Measurements from ENCODE around the gene PDZK1IP1.

PDZK1IP1 gene

DNA sequence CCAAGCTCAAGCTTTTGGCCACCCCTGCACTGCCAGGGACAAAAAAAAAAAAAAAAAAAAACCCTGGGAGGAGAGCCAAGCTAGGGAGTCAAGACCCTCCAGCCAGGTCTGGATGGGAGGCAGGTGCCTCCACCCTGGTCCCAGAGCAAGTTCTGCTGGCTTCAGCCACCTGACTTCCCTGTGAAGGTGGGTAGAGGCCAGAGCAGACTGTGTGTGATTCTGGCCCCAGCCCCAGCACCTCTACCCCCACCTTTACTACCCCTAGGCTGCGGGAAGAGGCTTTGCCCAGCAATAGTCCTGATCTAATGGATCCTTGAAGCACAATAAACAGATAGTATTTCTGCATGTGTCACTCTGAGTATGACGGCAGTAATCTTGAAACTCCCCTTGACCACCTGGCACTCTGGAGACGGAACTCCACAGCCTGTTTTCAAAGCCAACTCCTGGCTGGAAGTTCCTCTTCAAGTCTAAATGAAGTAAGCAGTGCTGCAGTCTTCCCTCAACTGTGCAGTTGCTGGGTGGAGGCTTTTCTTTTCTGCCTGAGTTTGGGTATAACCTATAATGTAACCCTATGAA lies 9.8 kb downstream of the PDZK1IP1 start:
- DNase-seq (ENCODE audit: low read depth), result no peak
- H3K4me3 ChIP-seq (ENCODE audit: low read depth, low read length), result no peak overlapping the region
- TF ChIP-seq, protein P1, sequence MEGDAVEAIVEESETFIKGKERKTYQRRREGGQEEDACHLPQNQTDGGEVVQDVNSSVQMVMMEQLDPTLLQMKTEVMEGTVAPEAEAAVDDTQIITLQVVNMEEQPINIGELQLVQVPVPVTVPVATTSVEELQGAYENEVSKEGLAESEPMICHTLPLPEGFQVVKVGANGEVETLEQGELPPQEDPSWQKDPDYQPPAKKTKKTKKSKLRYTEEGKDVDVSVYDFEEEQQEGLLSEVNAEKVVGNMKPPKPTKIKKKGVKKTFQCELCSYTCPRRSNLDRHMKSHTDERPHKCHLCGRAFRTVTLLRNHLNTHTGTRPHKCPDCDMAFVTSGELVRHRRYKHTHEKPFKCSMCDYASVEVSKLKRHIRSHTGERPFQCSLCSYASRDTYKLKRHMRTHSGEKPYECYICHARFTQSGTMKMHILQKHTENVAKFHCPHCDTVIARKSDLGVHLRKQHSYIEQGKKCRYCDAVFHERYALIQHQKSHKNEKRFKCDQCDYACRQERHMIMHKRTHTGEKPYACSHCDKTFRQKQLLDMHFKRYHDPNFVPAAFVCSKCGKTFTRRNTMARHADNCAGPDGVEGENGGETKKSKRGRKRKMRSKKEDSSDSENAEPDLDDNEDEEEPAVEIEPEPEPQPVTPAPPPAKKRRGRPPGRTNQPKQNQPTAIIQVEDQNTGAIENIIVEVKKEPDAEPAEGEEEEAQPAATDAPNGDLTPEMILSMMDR (IDR thresholded peaks at IDR 0.05; ENCODE audit: insufficient read depth, low read depth, low read length, missing control alignments), result no peak

DNA sequence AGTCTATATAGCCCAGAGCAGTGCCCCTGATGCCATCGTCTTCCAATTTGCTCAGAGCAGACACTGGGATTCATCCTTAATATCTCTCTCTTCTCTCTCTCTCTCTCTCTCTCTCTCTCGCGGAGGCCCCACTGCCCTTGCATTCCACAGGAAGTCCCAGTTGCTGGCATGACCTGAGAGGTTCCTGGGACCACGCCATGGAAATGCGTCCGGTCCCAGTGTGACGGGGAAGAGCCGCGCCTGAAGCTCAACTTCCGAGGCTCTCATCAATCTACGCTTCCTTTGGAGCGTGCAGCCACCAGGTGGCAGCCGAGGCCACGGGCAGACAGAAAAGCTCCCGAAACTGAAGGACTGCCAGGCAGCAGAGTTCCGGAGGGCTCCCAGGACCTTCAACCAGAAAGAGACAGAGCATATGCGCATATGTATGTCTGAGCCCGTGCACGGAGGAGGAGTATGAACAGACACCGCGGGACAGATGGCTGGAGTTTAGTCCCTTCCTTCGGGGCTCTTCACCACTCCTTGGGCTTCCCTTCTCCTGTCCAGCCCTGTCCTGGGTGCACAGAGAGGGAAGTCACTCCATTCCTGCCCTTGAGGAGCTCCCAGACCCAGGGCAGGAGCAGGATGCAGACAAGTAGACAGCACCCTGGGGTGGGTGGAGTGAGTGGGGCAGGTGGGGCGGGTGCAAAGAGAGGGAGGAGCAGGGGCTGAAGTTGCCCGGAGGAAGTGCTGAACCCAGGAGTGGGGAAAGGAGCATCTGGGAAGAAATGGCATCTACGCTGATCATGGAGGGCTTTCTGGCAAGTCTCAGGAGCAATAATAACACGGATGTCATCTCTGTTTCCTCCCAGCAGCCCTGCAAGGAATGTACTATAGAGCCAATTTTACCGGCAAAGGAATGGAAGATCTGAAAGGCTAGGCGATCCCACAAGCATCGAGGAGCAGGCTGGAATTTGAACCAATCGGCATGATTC lies 10.5 kb downstream of the PDZK1IP1 start:
- H3K4me3 ChIP-seq (ENCODE audit: low read depth, low read length), result peak overlapping the region; percentile 50
- DNase-seq (ENCODE audit: low read depth), result peak; percentile 94
- TF ChIP-seq, protein P1 (IDR thresholded peaks at IDR 0.05; ENCODE audit: insufficient read depth, low read depth, low read length, missing control alignments), result peak; percentile 97

DNA sequence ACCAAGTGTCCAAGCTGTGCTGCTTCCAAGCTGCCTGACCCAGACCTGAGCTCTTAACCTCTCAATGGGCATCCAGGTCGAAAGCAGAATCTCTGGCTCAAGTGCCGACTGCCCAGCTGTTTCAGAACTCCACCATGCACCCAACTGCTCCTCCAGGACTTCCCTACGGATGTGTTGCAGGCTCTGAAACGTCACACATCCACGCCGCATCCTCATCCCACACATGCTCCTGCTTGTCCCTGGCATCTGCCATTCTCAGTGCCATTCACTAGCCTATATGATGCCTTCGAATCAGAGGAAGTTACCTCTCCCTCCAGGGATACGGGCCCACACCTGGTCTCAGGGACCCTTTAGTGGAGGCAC lies 11.2 kb downstream of the PDZK1IP1 start:
- H3K4me3 ChIP-seq (ENCODE audit: low read depth, low read length), result peak overlapping the region; percentile 50
- no peak for DNase-seq (ENCODE audit: low read depth)
- TF ChIP-seq, protein P1 (IDR thresholded peaks at IDR 0.05; ENCODE audit: insufficient read depth, low read depth, low read length, missing control alignments), result no peak

DNA sequence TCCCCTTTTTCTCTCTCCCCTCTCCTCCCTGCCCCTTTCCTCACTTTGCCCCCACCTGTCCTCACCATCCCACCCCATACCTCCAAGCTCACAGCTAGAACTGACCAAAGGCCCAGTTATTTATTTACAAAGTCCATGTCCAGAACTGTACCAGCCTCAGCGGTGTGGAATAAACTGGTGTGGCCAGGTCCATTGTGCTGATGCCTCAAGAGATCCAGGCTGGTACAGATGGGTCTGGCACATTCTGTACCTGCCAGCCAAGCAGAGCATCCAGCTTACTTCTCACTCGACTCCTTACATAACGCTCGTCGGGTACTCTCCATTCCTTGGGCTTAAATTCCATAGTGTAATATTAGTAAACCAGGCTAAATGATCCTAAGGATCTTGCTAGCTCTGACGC lies 11.8 kb downstream of the PDZK1IP1 start:
- no peak for DNase-seq (ENCODE audit: low read depth)
- TF ChIP-seq, protein P1 (IDR thresholded peaks at IDR 0.05; ENCODE audit: insufficient read depth, low read depth, low read length, missing control alignments), result no peak
- no peak overlapping the region for H3K4me3 ChIP-seq (ENCODE audit: low read depth, low read length)

DNA sequence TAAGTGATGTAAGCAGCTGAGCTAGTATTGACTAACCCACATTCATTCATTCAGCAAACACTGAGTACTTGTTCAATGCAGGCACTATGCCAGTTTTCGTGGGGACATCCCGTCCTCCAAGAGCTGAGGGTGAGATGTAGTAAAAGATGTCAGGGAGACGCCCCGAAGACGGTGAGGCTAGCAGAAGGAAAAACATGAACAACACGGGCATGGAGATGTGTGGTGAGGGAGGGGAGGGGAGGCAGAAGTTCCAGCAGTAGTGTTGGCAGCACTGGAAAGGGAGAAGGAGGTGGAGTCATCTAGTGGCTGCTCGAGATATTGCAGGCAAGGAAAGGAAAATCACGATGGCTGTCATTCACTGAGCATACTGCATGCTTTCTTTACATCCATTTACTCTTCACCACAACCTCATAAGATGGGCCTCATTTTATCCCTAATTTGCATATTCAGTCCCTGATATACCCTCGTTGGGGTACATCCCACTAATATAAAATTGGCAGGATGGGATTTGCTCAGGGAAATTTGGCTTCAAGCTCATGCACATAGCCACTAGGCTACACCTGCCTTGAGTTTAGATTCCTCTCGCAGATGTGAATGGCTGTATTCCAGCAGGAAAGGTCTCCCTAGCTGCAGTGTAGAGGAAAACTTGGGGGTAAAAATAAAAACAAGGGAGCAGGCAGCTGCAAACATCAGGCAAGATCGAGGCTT lies 14.5 kb downstream of the PDZK1IP1 start:
- DNase-seq (ENCODE audit: low read depth), result peak; percentile 54
- TF ChIP-seq, protein P1 (IDR thresholded peaks at IDR 0.05; ENCODE audit: insufficient read depth, low read depth, low read length, missing control alignments), result peak; percentile 99
- no peak overlapping the region for H3K4me3 ChIP-seq (ENCODE audit: low read depth, low read length)

DNA sequence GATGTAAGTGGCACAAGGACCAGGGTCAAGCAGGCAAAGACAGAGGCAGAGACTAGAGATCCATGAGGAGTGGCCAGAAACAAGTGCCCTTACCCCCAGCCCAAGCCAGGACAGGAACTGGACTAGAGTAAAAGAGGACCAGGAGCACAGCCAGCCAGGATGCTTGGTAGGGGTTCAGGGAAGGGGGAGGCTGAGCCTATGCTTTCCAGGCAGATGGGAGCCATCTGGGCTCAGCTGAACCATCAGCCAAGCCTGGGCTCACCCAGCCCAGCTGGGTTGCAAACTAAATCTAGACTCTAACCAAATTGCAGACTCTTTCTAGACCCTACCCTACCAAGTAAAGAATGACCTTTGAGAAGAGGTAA lies 15.2 kb downstream of the PDZK1IP1 start:
- DNase-seq (ENCODE audit: low read depth), result no peak
- TF ChIP-seq, protein P1 (IDR thresholded peaks at IDR 0.05; ENCODE audit: insufficient read depth, low read depth, low read length, missing control alignments), result no peak
- H3K4me3 ChIP-seq (ENCODE audit: low read depth, low read length), result no peak overlapping the region

Measured in GM12865 (cell line).